IPS-15b (cell line): ENCODE measurements around the gene NUMBL.
A peak's percentile ranks its signal among the peaks of the same experiment; 100 is the strongest.

Experiments used
- H3K27me3 ChIP-seq: one replicate; pipeline ENCODE4 v1.6.1; 2013; ENCODE audit warnings: low read length; ENCODE audit not compliant: control insufficient read depth, insufficient read depth
- H3K36me3 ChIP-seq: one replicate; pipeline ENCODE4 v1.6.1; 2013; ENCODE audit warnings: low read length; ENCODE audit not compliant: control insufficient read depth, insufficient read depth
- H3K4me1 ChIP-seq: one replicate; pipeline ENCODE4 v1.6.1; 2013; ENCODE audit warnings: mild to moderate bottlenecking, low read length; ENCODE audit not compliant: control insufficient read depth, insufficient read depth
- H3K4me3 ChIP-seq: one replicate; pipeline ENCODE4 v1.5.1; 2013; ENCODE audit warnings: low read depth, low read length
- H3K9ac ChIP-seq: one replicate; pipeline ENCODE4 v1.6.1; 2013; ENCODE audit warnings: low read depth, mild to moderate bottlenecking, low read length
- H3K9me3 ChIP-seq: one replicate; pipeline ENCODE4 v1.6.1; 2013; ENCODE audit warnings: mild to moderate bottlenecking, low read length; ENCODE audit not compliant: control insufficient read depth, insufficient read depth

NUMBL gene

GRCh38 chr19:40713939-40714338 is 23.5 kb upstream of the NUMBL start:
- Histone ChIP-seq H3K36me3 (no peaks in the 10 kb centered on the region), H3K4me3 (peak overlapping the region; percentile 88), H3K4me1 (peaks cover 11% of the 10 kb centered on the region), H3K9ac (no peak overlapping the region), H3K9me3 (no peaks in the 10 kb centered on the region), H3K27me3 (no peaks in the 10 kb centered on the region)

- H3K9me3 ChIP-seq, result no peaks in the 10 kb centered on the region
- H3K27me3 ChIP-seq, result no peaks in the 10 kb centered on the region
- H3K36me3 ChIP-seq, result peaks cover 12% of the 10 kb centered on the region
- H3K9ac ChIP-seq, result no peak overlapping the region
- no peak overlapping the region for H3K4me3 ChIP-seq
- no peaks in the 10 kb centered on the region for H3K4me1 ChIP-seq
These were observed 19.4 kb upstream of the NUMBL start for GRCh38 chr19:40709817-40710216.

- H3K9me3 ChIP-seq, result no peaks in the 10 kb centered on the region
- no peak overlapping the region for H3K9ac ChIP-seq
- H3K27me3 ChIP-seq, result no peaks in the 10 kb centered on the region
- no peaks in the 10 kb centered on the region for H3K4me1 ChIP-seq
- peaks cover 15% of the 10 kb centered on the region for H3K36me3 ChIP-seq
- H3K4me3 ChIP-seq, result no peak overlapping the region
These were observed 17.2 kb upstream of the NUMBL start for GRCh38 chr19:40707615-40708014.

- peaks cover 3% of the 10 kb centered on the region for H3K4me1 ChIP-seq
- H3K9me3 ChIP-seq, result no peaks in the 10 kb centered on the region
- no peaks in the 10 kb centered on the region for H3K27me3 ChIP-seq
- H3K36me3 ChIP-seq, result peaks cover 25% of the 10 kb centered on the region
- H3K4me3 ChIP-seq, result no peak overlapping the region
- no peak overlapping the region for H3K9ac ChIP-seq
These were observed 15.6 kb upstream of the NUMBL start for GRCh38 chr19:40705950-40706619.

- no peaks in the 10 kb centered on the region for H3K9me3 ChIP-seq
- H3K36me3 ChIP-seq, result peaks cover 28% of the 10 kb centered on the region
- no peak overlapping the region for H3K9ac ChIP-seq
- peaks cover 3% of the 10 kb centered on the region for H3K4me1 ChIP-seq
- H3K4me3 ChIP-seq, result no peak overlapping the region
- no peaks in the 10 kb centered on the region for H3K27me3 ChIP-seq
These were observed 14.9 kb upstream of the NUMBL start for GRCh38 chr19:40705362-40705651.

GRCh38 chr19:40704491-40705361 is 14.3 kb upstream of the NUMBL start:
- Histone ChIP-seq H3K9ac (no peak overlapping the region), H3K36me3 (peaks cover 32% of the 10 kb centered on the region)

GRCh38 chr19:40703029-40703755 is 12.7 kb upstream of the NUMBL start:
- peaks cover 3% of the 10 kb centered on the region for H3K4me1 ChIP-seq
- H3K27me3 ChIP-seq, result no peaks in the 10 kb centered on the region
- no peaks in the 10 kb centered on the region for H3K9me3 ChIP-seq
- peaks cover 32% of the 10 kb centered on the region for H3K36me3 ChIP-seq
- peak overlapping the region; percentile 65 for H3K9ac ChIP-seq
- H3K4me3 ChIP-seq, result no peak overlapping the region

More at GRCh38 chr19:40704491-40705361, 14.3 kb upstream of the NUMBL start:
- Histone ChIP-seq H3K4me3 (no peak overlapping the region), H3K4me1 (peaks cover 3% of the 10 kb centered on the region), H3K9me3 (no peaks in the 10 kb centered on the region), H3K27me3 (no peaks in the 10 kb centered on the region)

GRCh38 chr19:40702337-40703012 is 12.0 kb upstream of the NUMBL start:
- Histone ChIP-seq H3K4me3 (no peak overlapping the region), H3K9me3 (no peaks in the 10 kb centered on the region), H3K4me1 (peaks cover 3% of the 10 kb centered on the region), H3K9ac (peak overlapping the region; percentile 65), H3K27me3 (no peaks in the 10 kb centered on the region), H3K36me3 (peaks cover 32% of the 10 kb centered on the region)

GRCh38 chr19:40701758-40702157 is 11.3 kb upstream of the NUMBL start:
- Histone ChIP-seq H3K4me3 (no peak overlapping the region), H3K9ac (no peak overlapping the region), H3K4me1 (peaks cover 3% of the 10 kb centered on the region), H3K27me3 (no peaks in the 10 kb centered on the region), H3K9me3 (no peaks in the 10 kb centered on the region), H3K36me3 (peaks cover 32% of the 10 kb centered on the region)

- Histone ChIP-seq H3K4me1 (peaks cover 3% of the 10 kb centered on the region), H3K27me3 (no peaks in the 10 kb centered on the region), H3K9ac (no peak overlapping the region), H3K4me3 (no peak overlapping the region), H3K36me3 (peaks cover 22% of the 10 kb centered on the region), H3K9me3 (no peaks in the 10 kb centered on the region)
These were observed 9.6 kb upstream of the NUMBL start for GRCh38 chr19:40700083-40700482.

- Histone ChIP-seq H3K9ac (no peak overlapping the region), H3K27me3 (no peaks in the 10 kb centered on the region), H3K36me3 (peaks cover 28% of the 10 kb centered on the region), H3K4me1 (no peaks in the 10 kb centered on the region), H3K9me3 (no peaks in the 10 kb centered on the region), H3K4me3 (no peak overlapping the region)
These were observed 6.6 kb upstream of the NUMBL start for GRCh38 chr19:40697007-40697406.
